Measurements from ENCODE around the gene FOXL1.

FOXL1 gene

DNA sequence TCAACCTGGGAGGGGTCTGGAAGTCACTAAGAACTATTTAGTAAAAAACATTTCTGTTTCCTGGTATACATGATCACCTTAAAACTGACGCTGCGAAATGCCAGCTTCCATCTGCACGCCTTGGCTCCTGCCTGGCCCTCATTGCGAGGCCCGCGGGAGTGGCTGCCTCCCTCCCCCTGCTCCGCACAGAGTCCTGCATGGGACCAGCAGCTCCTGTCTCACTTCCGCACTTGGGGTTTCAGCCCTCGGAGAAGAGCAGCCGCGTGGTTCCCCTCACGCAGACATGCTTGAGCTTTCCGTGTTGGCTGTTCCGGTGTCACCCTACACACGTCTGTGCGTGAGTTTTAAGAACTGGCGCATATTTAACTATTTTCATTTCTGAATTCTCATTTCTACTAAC, 41.7 kb upstream of the FOXL1 start:
- H3K4me1 ChIP-seq (ENCODE audit: control insufficient read depth, insufficient read depth, low read length) = peaks cover 5% of the 10 kb centered on the region
- H3K36me3 ChIP-seq (ENCODE audit: control insufficient read depth in 2 of 2, insufficient read depth in 2 of 2, low read length in 2 of 2) = peaks cover 37 to 44% of the 10 kb centered on the region in 2 donors
- no peak overlapping the region for H3K9ac ChIP-seq (ENCODE audit: low read length in 2 of 2)
- H3K9me3 ChIP-seq (ENCODE audit: control insufficient read depth in 2 of 2, low read length in 2 of 2) = no peaks in the 10 kb centered on the region
- H3K27ac ChIP-seq (ENCODE audit: low read length) = no peak overlapping the region
- no peak overlapping the region for H3K4me3 ChIP-seq (ENCODE audit: low read length in 2 of 2)
- no peaks in the 10 kb centered on the region for H3K27me3 ChIP-seq (ENCODE audit: control insufficient read depth in 1 of 2, insufficient read depth in 2 of 2, low read length in 2 of 2)

DNA sequence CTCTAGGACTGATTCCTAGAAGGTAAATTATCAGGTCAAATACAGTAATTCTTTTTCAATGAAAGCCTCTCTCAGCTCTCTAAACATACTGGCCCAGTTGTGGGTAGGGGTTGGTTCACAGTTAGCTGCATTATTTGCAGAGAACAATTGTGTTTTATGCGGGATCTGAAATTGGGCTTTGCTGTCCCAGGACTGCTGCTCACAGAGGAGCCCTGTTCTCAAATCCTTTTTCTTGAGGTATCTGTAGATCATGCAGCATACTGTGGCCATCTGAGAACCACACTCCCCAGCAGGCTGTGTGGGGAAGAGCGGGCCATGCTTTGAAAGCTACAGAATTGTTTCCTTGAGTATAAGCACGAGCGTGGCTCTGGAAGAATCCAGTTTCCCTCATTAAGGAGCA, 40.9 kb upstream of the FOXL1 start:
- no peaks in the 10 kb centered on the region for H3K9me3 ChIP-seq (ENCODE audit: control insufficient read depth in 2 of 2, low read length in 2 of 2)
- no peaks in the 10 kb centered on the region for H3K27me3 ChIP-seq (ENCODE audit: control insufficient read depth in 1 of 2, insufficient read depth in 2 of 2, low read length in 2 of 2)
- H3K36me3 ChIP-seq (ENCODE audit: control insufficient read depth in 2 of 2, insufficient read depth in 2 of 2, low read length in 2 of 2) = peaks cover 40 to 49% of the 10 kb centered on the region in 2 donors
- peaks cover 3% of the 10 kb centered on the region for H3K4me1 ChIP-seq (ENCODE audit: control insufficient read depth, insufficient read depth, low read length)
- no peak overlapping the region for H3K4me3 ChIP-seq (ENCODE audit: low read length in 2 of 2)
- H3K27ac ChIP-seq (ENCODE audit: low read length) = no peak overlapping the region
- no peak overlapping the region for H3K9ac ChIP-seq (ENCODE audit: low read length in 2 of 2)

DNA sequence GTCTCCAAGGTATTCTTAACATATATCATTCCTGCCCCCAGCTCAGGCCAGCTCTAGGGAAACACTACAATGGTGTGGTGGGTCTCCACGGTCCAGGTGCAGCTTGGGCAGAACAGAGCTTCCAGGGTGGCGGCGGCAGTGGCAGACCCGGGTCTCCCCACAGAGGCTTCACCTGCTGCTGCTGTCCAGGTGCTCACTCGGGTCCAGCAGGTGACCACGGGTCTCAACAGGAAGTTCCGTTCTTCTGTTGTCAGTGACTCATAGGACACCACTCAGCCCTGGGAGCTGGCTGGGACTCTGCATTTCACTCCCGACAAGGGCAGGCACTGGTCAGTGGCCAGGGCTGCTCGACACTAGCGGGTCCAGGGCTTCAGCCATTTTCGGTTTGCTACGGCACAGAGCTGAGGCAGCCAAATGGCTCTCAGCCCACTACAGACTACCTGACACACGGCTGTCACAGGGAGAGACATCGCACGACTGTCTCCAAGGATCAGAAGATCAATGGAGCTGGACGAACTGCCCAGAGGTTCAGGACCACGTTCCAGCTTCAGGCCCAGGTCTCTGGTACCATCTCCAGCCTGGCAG, 40.1 kb upstream of the FOXL1 start:
- H3K36me3 ChIP-seq (ENCODE audit: control insufficient read depth in 2 of 2, insufficient read depth in 2 of 2, low read length in 2 of 2) = peaks cover 39 to 47% of the 10 kb centered on the region in 2 donors
- H3K9ac ChIP-seq (ENCODE audit: low read length in 2 of 2) = no peak overlapping the region
- H3K9me3 ChIP-seq (ENCODE audit: control insufficient read depth in 2 of 2, low read length in 2 of 2) = no peaks in the 10 kb centered on the region
- H3K27ac ChIP-seq (ENCODE audit: low read length) = no peak overlapping the region
- H3K4me3 ChIP-seq (ENCODE audit: low read length in 2 of 2) = no peak overlapping the region
- H3K27me3 ChIP-seq (ENCODE audit: control insufficient read depth in 1 of 2, insufficient read depth in 2 of 2, low read length in 2 of 2) = no peaks in the 10 kb centered on the region
- peaks cover 3% of the 10 kb centered on the region for H3K4me1 ChIP-seq (ENCODE audit: control insufficient read depth, insufficient read depth, low read length)

DNA sequence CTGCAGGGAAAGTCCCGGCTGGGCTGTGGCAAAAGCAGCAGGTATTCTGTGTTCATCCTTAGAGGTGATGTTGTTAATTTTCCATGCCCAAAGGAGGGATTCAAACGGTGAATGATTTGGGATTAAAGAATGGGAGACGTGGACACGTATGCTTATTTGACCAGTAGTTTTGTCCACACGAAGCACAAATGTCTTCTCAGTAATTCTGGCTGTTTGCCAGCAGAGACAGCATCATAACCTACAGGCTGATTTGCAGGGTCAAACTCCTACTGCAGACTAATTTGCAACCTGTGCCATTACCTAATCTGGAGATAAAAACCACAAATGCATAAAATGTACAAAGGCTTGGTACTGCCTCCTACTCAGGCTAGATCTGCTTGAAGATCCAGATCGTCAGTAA, 37.5 kb upstream of the FOXL1 start:
- no peaks in the 10 kb centered on the region for H3K27me3 ChIP-seq (ENCODE audit: control insufficient read depth in 1 of 2, insufficient read depth in 2 of 2, low read length in 2 of 2)
- peaks cover 45 to 55% of the 10 kb centered on the region in 2 donors for H3K36me3 ChIP-seq (ENCODE audit: control insufficient read depth in 2 of 2, insufficient read depth in 2 of 2, low read length in 2 of 2)

DNA sequence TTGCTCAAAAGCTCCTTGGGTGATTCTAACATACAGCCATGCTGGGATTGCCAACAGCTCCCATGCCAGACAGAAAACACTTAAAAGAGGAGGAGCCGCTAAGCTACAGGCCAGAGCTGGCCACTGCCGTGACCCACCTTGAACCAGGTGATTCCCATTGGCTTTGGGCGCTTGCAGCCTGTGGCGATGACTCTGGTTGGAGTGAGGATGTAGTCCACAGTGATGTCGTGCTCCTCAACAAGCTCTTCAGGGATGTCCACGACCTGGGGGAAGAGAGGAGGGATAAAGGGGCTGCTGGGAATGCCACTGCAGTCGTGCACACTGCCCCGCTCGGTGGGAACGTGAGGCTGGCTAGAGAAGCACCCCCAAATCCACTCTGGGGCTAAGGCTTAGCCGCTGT, 36.8 kb upstream of the FOXL1 start:
- no peak overlapping the region for H3K27ac ChIP-seq (ENCODE audit: low read length)
- no peaks in the 10 kb centered on the region for H3K9me3 ChIP-seq (ENCODE audit: control insufficient read depth in 2 of 2, low read length in 2 of 2)
- no peak overlapping the region for H3K9ac ChIP-seq (ENCODE audit: low read length in 2 of 2)
- H3K27me3 ChIP-seq (ENCODE audit: control insufficient read depth in 1 of 2, insufficient read depth in 2 of 2, low read length in 2 of 2) = no peaks in the 10 kb centered on the region
- H3K4me3 ChIP-seq (ENCODE audit: low read length in 2 of 2) = no peak overlapping the region
- H3K36me3 ChIP-seq (ENCODE audit: control insufficient read depth in 2 of 2, insufficient read depth in 2 of 2, low read length in 2 of 2) = peaks cover 51 to 60% of the 10 kb centered on the region in 2 donors
- no peaks in the 10 kb centered on the region for H3K4me1 ChIP-seq (ENCODE audit: control insufficient read depth, insufficient read depth, low read length)

More for the DNA sequence above, 37.5 kb upstream of the FOXL1 start:
- Histone ChIP-seq H3K9ac (ENCODE audit: low read length in 2 of 2) (no peak overlapping the region), H3K27ac (ENCODE audit: low read length) (no peak overlapping the region), H3K9me3 (ENCODE audit: control insufficient read depth in 2 of 2, low read length in 2 of 2) (no peaks in the 10 kb centered on the region), H3K4me1 (ENCODE audit: control insufficient read depth, insufficient read depth, low read length) (no peaks in the 10 kb centered on the region), H3K4me3 (ENCODE audit: low read length in 2 of 2) (no peak overlapping the region)

DNA sequence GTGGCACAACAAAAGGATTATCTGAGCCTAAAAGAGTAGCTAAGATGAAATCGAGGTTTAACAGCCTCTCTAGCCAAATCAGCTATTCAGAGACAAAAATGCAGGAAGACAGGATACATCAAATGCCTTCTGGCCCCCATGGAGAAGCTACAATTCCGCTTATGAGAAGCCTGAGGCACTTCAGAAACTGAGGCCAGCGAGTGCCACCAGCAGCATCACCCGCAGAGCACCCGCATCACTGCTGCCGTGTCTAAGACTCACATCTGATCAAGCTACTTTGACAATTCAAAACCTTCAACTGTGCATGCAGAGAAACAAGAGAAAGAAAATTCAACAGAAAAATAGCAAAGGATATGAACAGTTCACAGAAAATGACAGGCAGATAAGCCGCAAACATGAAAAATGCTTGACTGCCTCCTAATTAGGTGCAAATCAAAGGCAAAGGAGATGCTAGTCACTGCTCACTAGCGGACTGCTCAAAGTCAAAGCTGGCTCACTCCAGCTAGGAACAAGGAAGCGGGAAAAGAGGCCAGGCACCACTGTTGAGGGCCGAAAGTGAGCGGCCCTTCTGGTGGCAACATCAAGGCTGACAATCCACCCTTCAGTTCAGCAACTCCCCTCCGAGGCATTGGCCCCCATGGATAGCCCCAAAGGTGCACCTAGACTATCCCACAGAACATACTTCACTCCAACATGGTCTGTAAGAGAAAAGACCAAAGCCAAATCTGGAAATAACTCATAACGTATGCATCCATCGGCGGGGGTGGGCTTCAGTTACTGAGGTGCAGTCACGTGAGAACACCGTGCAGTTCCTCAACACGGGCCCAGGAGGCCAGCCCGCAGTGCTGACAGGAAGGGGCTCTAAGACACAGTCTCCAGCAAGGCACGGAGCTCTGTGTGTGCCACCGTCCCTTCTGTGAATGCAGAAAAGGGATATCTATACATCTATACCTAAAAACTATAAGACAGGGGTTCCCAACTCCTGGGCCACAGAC, 35.3 kb upstream of the FOXL1 start:
- H3K27me3 ChIP-seq (ENCODE audit: control insufficient read depth in 1 of 2, insufficient read depth in 2 of 2, low read length in 2 of 2) = no peaks in the 10 kb centered on the region
- no peak overlapping the region for H3K27ac ChIP-seq (ENCODE audit: low read length)
- peaks cover 55 to 61% of the 10 kb centered on the region in 2 donors for H3K36me3 ChIP-seq (ENCODE audit: control insufficient read depth in 2 of 2, insufficient read depth in 2 of 2, low read length in 2 of 2)
- H3K9ac ChIP-seq (ENCODE audit: low read length in 2 of 2) = no peak overlapping the region
- no peak overlapping the region for H3K4me3 ChIP-seq (ENCODE audit: low read length in 2 of 2)
- no peaks in the 10 kb centered on the region for H3K4me1 ChIP-seq (ENCODE audit: control insufficient read depth, insufficient read depth, low read length)
- H3K9me3 ChIP-seq (ENCODE audit: control insufficient read depth in 2 of 2, low read length in 2 of 2) = no peaks in the 10 kb centered on the region

DNA sequence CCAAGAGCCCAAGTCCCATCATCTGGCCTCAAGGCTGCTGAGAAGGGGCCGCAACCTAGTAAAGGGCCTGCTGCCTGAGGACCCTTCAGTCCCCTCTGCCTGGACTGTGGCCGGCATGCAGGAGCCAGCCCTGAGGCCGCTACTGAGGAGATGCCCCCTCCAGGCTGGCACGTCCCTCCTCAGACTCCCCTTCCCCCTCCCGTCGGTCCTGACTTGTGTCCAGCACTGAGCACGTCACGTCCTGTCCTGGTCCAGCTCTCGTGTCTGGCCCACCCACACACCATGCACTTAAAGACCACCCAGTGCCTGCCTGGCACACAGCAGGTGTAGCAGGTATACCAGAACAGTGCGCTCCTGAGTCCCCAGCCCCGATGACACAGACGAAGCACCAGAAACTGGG, 32.9 kb upstream of the FOXL1 start:
- H3K27ac ChIP-seq (ENCODE audit: low read length) = no peak overlapping the region
- H3K36me3 ChIP-seq (ENCODE audit: control insufficient read depth in 2 of 2, insufficient read depth in 2 of 2, low read length in 2 of 2) = peaks cover 46 to 60% of the 10 kb centered on the region in 2 donors
- H3K4me1 ChIP-seq (ENCODE audit: control insufficient read depth, insufficient read depth, low read length) = no peaks in the 10 kb centered on the region
- no peak overlapping the region for H3K4me3 ChIP-seq (ENCODE audit: low read length in 2 of 2)
- no peaks in the 10 kb centered on the region for H3K27me3 ChIP-seq (ENCODE audit: control insufficient read depth in 1 of 2, insufficient read depth in 2 of 2, low read length in 2 of 2)
- no peaks in the 10 kb centered on the region for H3K9me3 ChIP-seq (ENCODE audit: control insufficient read depth in 2 of 2, low read length in 2 of 2)
- H3K9ac ChIP-seq (ENCODE audit: low read length in 2 of 2) = no peak overlapping the region

DNA sequence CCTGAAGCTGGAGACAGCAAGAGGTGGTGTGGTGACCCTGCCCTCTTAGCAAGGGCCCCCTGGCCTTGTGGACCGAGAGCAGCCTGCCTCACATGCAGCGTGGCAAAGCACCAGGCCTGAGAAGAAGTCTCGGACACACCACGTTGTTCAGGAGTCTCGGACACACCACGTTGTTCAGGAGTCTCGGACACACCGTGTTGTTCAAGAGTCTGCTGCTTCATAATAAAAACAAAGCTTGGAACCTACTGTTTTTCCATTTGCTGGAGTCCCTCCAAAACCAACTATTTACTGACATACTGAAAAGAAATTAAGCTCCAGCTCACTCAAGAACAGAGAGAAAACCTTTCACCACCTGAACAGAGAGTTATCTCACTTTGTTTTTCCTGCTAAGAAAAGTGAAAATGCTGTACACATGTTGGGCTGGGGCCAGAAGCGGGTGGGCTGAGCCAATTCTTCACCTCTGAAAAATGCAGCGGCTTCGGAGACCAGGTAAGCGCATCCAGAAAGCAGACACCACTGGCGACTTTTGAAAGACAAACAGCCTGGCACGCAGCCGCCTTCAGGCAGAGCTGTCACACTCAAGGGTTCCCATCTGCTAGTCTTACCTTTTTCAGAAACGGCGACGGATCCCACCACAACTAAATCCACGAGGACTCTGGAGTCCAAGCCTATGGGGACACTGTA, 32.3 kb upstream of the FOXL1 start:
- Histone ChIP-seq H3K27me3 (ENCODE audit: control insufficient read depth in 1 of 2, insufficient read depth in 2 of 2, low read length in 2 of 2) (no peaks in the 10 kb centered on the region), H3K4me1 (ENCODE audit: control insufficient read depth, insufficient read depth, low read length) (no peaks in the 10 kb centered on the region), H3K27ac (ENCODE audit: low read length) (no peak overlapping the region), H3K9me3 (ENCODE audit: control insufficient read depth in 2 of 2, low read length in 2 of 2) (no peaks in the 10 kb centered on the region), H3K9ac (ENCODE audit: low read length in 2 of 2) (no peak overlapping the region), H3K36me3 (ENCODE audit: control insufficient read depth in 2 of 2, insufficient read depth in 2 of 2, low read length in 2 of 2) (peaks cover 45 to 54% of the 10 kb centered on the region in 2 donors), H3K4me3 (ENCODE audit: low read length in 2 of 2) (no peak overlapping the region)

DNA sequence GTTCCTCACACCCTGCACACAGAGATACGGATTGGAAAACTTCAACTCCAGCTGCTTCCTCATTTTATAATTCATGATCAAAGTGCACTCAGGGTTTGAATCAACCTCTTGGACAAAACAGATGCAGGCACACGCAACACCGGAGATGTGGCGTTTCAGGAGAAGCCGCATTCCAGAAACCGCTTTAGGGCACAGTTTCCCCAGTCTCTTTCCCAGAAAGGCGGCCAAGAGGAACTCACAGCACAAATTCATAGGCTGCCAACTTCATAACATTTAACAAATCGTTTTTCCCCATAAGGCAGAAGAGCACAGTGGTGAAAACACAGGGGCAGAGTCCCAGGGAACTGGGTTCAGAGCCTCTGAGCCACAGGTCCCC, 31.7 kb upstream of the FOXL1 start:
- no peaks in the 10 kb centered on the region for H3K4me1 ChIP-seq (ENCODE audit: control insufficient read depth, insufficient read depth, low read length)
- H3K4me3 ChIP-seq (ENCODE audit: low read length in 2 of 2) = no peak overlapping the region
- H3K27me3 ChIP-seq (ENCODE audit: control insufficient read depth in 1 of 2, insufficient read depth in 2 of 2, low read length in 2 of 2) = no peaks in the 10 kb centered on the region
- H3K27ac ChIP-seq (ENCODE audit: low read length) = no peak overlapping the region
- peaks cover 44 to 53% of the 10 kb centered on the region in 2 donors for H3K36me3 ChIP-seq (ENCODE audit: control insufficient read depth in 2 of 2, insufficient read depth in 2 of 2, low read length in 2 of 2)
- H3K9me3 ChIP-seq (ENCODE audit: control insufficient read depth in 2 of 2, low read length in 2 of 2) = no peaks in the 10 kb centered on the region
- no peak overlapping the region for H3K9ac ChIP-seq (ENCODE audit: low read length in 2 of 2)

DNA sequence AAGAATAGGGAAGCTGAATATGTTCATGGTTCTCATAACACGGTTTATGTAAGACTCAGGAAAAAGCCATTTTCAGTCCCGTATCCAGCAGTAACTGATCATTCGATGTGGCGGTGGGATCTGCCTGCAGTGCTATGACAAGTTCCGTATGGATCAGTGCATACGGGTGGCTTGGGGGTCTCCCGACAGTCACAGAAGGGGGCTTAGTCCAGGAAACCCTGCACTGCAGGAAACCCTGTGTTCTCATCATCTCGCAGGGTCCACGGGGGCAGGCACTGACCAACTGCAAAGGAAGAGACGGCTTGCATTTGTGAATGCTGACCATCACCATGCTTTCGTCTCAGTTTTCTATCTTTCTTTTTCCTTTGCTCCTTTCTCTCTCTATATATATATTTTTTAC, 31.1 kb upstream of the FOXL1 start:
- no peaks in the 10 kb centered on the region for H3K9me3 ChIP-seq (ENCODE audit: control insufficient read depth in 2 of 2, low read length in 2 of 2)
- H3K27ac ChIP-seq (ENCODE audit: low read length) = no peak overlapping the region
- H3K4me3 ChIP-seq (ENCODE audit: low read length in 2 of 2) = no peak overlapping the region
- no peaks in the 10 kb centered on the region for H3K27me3 ChIP-seq (ENCODE audit: control insufficient read depth in 1 of 2, insufficient read depth in 2 of 2, low read length in 2 of 2)
- no peaks in the 10 kb centered on the region for H3K4me1 ChIP-seq (ENCODE audit: control insufficient read depth, insufficient read depth, low read length)
- peaks cover 44 to 48% of the 10 kb centered on the region in 2 donors for H3K36me3 ChIP-seq (ENCODE audit: control insufficient read depth in 2 of 2, insufficient read depth in 2 of 2, low read length in 2 of 2)
- no peak overlapping the region for H3K9ac ChIP-seq (ENCODE audit: low read length in 2 of 2)
